NCI-H187 (cell line): ENCODE data around the gene CHAT.

Source experiments
- DNase-seq, 2 experiments: peaks; one replicate each; lab custom pipeline; 2025; lab: John Stamatoyannopoulos, UW

CHAT gene

GRCh38 chr10:49597426-49598163 is 16.2 kb upstream of the CHAT start:
- DNase-seq: no peak

- no peak for DNase-seq
Measured at GRCh38 chr10:49598164-49598856, 15.5 kb upstream of the CHAT start.

GRCh38 chr10:49598986-49599385 is 14.9 kb upstream of the CHAT start:
- no peak for DNase-seq

- no peak for DNase-seq
Measured at GRCh38 chr10:49599546-49599945, 14.3 kb upstream of the CHAT start.

GRCh38 chr10:49600046-49600445 is 13.8 kb upstream of the CHAT start:
- DNase-seq: no peak

GRCh38 chr10:49600781-49601400 is 12.9 kb upstream of the CHAT start:
- DNase-seq: no peak

- no peak for DNase-seq
Measured at GRCh38 chr10:49601857-49602256, 12.0 kb upstream of the CHAT start.

GRCh38 chr10:49602380-49603023 is 11.3 kb upstream of the CHAT start:
- no peak for DNase-seq

- DNase-seq: no peak
Measured at GRCh38 chr10:49605216-49605938, 8.5 kb upstream of the CHAT start.

GRCh38 chr10:49605939-49606509 is 7.8 kb upstream of the CHAT start:
- DNase-seq: no peak

- DNase-seq: no peak
Measured at GRCh38 chr10:49606981-49607535, 6.8 kb upstream of the CHAT start.

GRCh38 chr10:49608166-49609005 is 5.5 kb upstream of the CHAT start:
- no peak for DNase-seq

- no peak for DNase-seq
Measured at GRCh38 chr10:49609006-49609282, 4.9 kb upstream of the CHAT start.

- DNase-seq: no peak
Measured at GRCh38 chr10:49609283-49610113, 4.3 kb upstream of the CHAT start.

- DNase-seq: no peak
Measured at GRCh38 chr10:49610114-49610457, 3.8 kb upstream of the CHAT start, which contains the start of gene SLC18A3. Gene SLC18A3, plus strand, starts transcription at chr10:49610310. Its CDS starts 431 bp downstream, at chr10:49610741.

- DNase-seq: no peak
Measured at GRCh38 chr10:49610458-49611165, 3.2 kb upstream of the CHAT start.

- no peak for DNase-seq
Measured at GRCh38 chr10:49611166-49611815, 2.5 kb upstream of the CHAT start.

- DNase-seq: no peak
Measured at GRCh38 chr10:49611816-49612512, 1.9 kb upstream of the CHAT start.
